Kidney (tissue), 14 donors: Measurements from ENCODE around the gene C19orf25. TPM values are rescaled to one million over a fixed set of nuclear protein-coding genes. Genes with fewer than 3 reads are reported as not detected.

Experiments
- DNase-seq, 5 donors: peaks; one replicate each; pipeline ENCODE4 v3.0.0-alpha.2; 2013 to 2020
- FAIRE-seq: peaks from 2 replicates; lab custom pipeline; 2012; peaks lifted over from hg19 to GRCh38; lab: Jason Lieb, UNC
- H3K27ac ChIP-seq, 2 donors: one replicate each; pipeline ENCODE4 v1.7.0; 2013; ENCODE audit warnings: low read depth in 2 of 2, low read length in 2 of 2, inconsistent platforms in 1 of 2
- H3K27me3 ChIP-seq: one replicate; pipeline ENCODE4 v1.7.1; 2013; ENCODE audit warnings: low read length, inconsistent platforms; ENCODE audit not compliant: control insufficient read depth, insufficient read depth
- H3K36me3 ChIP-seq, 3 donors: one replicate each; pipeline versions ENCODE4 v1.7.0 to v1.7.1; 2013; ENCODE audit warnings: low read length in 3 of 3, control low read depth in 1 of 3, inconsistent platforms in 1 of 3; ENCODE audit not compliant: insufficient read depth in 3 of 3, control insufficient read depth in 2 of 3
- H3K4me1 ChIP-seq, 3 donors: one replicate each; pipeline versions ENCODE4 v1.7.0 to v1.7.1; 2013; ENCODE audit warnings: low read length in 3 of 3, inconsistent platforms in 1 of 3, low read depth in 1 of 3; ENCODE audit not compliant: control insufficient read depth in 2 of 3, insufficient read depth in 2 of 3
- H3K4me3 ChIP-seq, 3 donors: one replicate each; pipeline versions ENCODE4 v1.7.0 to v1.8.1; 2013; ENCODE audit warnings: low read length in 3 of 3, control low read depth in 1 of 3, inconsistent platforms in 1 of 3
- H3K9ac ChIP-seq, 3 donors: one replicate each; pipeline versions ENCODE4 v1.7.0 to v1.7.1; 2013; ENCODE audit warnings: low read length in 3 of 3, control low read depth in 1 of 3, inconsistent platforms in 1 of 3
- H3K9me3 ChIP-seq, 3 donors: one replicate each; pipeline versions ENCODE4 v1.7.0 to v1.7.1; 2013; ENCODE audit warnings: low read length in 3 of 3, control low read depth in 1 of 3, inconsistent platforms in 1 of 3; ENCODE audit not compliant: control insufficient read depth in 2 of 3, insufficient read depth in 1 of 3
- intact Hi-C: fragments of 100-400 bp; cut with DNase I; formaldehyde crosslinking; loops from one replicate; pipeline ENCODE4 v1.11.1; 2022
- polyA plus RNA-seq: library from polyadenylated mRNA; stranded (reverse); fragments of 350-450 nt; fragmentation: Illumina TruSeq; extraction: RNeasy Lipid Tissue Mini Kit (QIAGEN cat#74804); gene quantifications from one replicate; pipeline ENCODE4 v1.2.3, GENCODE V29; 2014; ENCODE audit warnings: low read depth, low replicate concordance; ENCODE audit not compliant: insufficient read depth
- total RNA-seq: library from RNA; stranded (reverse); fragmentation: NEBNext Ultra II Directional; extraction: Animal tissue kit (Norgen Biotek cat#: 25700); gene quantifications from one replicate; pipeline ENCODE4 v1.2.1, GENCODE V29; 2021
- TF ChIP-seq, protein P1 (sequence below): IDR thresholded peaks from 3 replicates; pipeline ENCODE4 v1.5.1; 2012; ENCODE audit warnings: mild to moderate bottlenecking, moderate library complexity, borderline replicate concordance; ENCODE audit not compliant: insufficient read depth; ENCODE audit errors: extremely low read depth
- donor health status: control.
- donor health status: control.
- donor health status: control.
- donor health status: control.
- donor health status: control.
- donor health status: DM: yes; HTN: yes; CAD: no.
- donor health status: Normal renal cell carcinoma (clear cell type).

Gene C19orf25
- total and polyA plus RNA-seq, 2 donors from 2014 or later: 32.5 to 50.9 TPM

DNA sequence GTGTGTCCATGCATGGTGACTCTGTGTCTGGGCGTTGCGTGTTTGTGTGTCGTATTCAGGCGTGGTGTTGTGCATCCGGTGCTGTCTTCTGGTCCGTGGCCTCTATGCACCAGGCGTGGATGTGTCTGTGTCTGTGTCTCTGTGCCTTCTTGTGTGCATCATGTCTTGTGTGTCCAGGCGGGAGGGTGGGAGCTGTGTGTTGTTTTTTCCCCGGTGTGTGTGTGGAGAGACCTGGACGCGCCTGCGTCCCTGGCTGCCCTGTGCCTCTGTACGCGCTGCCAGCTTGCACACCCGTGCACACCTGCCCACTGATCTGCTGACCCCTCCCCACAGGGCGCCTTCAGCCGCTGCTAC, 45.9 kb upstream of the C19orf25 start:
- Histone ChIP-seq H3K9me3 (peaks cover 0 to 2% (median 0%) of the 10 kb centered on the region in 3 donors), H3K36me3 (no peaks in the 10 kb centered on the region), H3K4me1 (peaks cover 0 to 4% (median 0%) of the 10 kb centered on the region in 3 donors), H3K9ac (no peak overlapping the region), H3K27ac (no peak overlapping the region), H3K4me3 (no peak overlapping the region), H3K27me3 (peaks cover 9% of the 10 kb centered on the region)
- intact Hi-C loops: no loop called here
- DNase-seq: no peak
- FAIRE-seq: no peak
- TF ChIP-seq, protein P1, sequence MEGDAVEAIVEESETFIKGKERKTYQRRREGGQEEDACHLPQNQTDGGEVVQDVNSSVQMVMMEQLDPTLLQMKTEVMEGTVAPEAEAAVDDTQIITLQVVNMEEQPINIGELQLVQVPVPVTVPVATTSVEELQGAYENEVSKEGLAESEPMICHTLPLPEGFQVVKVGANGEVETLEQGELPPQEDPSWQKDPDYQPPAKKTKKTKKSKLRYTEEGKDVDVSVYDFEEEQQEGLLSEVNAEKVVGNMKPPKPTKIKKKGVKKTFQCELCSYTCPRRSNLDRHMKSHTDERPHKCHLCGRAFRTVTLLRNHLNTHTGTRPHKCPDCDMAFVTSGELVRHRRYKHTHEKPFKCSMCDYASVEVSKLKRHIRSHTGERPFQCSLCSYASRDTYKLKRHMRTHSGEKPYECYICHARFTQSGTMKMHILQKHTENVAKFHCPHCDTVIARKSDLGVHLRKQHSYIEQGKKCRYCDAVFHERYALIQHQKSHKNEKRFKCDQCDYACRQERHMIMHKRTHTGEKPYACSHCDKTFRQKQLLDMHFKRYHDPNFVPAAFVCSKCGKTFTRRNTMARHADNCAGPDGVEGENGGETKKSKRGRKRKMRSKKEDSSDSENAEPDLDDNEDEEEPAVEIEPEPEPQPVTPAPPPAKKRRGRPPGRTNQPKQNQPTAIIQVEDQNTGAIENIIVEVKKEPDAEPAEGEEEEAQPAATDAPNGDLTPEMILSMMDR: no peak

DNA sequence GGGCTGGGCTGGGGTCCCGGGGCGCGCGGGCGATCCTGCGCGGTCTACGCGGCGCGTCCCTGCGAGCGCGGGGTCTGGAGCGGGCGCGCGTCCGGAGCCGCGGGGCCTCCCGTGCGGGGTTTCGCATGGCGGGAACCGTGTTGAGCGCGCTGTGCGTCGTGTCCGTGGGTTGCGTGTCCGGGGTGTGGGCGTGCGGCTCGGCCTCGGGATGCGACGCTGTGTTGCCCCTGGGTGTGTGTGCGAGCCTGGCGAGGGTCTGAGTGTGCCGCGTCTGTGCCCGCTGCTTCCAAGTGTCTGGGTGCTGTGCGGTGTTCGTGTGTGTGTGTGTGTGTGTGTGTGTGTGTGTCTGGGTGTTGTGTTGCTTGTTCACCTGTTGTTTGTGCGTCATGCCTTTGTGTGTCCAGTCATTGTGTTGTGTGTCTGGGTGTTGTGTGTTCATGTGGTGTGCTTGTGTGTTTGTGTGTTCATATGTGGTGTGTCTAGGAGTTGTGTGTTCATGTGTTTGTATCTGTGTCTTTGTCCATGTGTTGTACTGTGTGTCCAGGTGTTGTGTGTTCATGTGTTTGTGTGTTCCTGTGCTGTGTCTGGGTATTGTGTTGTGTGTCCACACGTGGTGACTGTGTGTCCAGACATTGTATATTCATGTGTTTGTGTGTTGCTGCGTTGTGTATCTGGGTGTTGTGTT, 45.4 kb upstream of the C19orf25 start:
- TF ChIP-seq, protein P1: no peak
- no peak for FAIRE-seq
- intact Hi-C loops: no loop called here

DNA sequence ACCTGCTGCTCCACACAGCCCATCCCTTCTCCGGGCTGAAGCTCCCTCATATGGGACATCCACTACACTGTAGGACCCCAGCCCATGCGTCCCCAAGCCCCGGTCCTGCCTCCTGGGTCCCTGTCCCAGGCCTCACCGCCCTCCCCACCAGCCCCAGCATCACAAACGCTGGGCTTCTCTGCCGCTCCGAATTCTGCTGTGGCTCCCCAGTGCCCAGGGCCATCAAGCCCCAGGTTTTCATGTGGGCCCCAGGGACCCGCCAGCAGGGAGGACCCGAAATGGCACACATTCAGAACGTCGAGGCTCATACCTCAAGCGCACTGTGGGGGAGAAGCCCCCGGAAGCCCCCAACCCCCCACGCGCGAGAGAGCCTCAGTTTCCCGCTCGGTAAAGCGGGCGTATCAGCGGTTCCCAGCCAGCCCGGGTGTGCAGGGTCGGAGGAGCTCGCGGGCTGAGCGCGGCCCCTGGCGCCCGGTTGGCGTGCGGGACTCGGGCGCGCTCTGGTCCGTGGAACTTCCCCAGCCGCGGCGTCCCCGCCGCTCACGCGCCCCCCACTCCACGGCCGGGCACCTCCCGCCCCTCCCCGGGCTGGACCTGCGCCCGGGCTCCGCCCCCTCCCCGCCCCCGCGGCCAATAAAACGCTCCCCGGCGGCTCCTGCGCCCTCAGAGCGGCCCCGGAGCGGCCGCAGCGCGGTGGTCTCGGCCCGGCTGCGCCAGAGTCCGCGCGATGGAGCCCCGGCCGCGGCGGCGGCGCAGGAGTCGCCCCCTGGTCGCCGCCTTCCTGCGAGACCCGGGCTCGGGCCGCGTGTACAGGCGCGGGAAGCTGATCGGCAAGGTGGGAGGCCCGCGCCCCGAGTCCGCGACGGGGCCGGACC, 44.6 kb upstream of the C19orf25 start, which contains the start of gene PLK5:
TSS of gene PLK5 (plus strand) at position 666 of the 875 bp plus-strand sequence. CDS start 2,920 bp downstream, outside the sequence.
- FAIRE-seq: no peak
- peak in 1 of 5 donors; percentile 42 for DNase-seq
- Histone ChIP-seq H3K4me3 (no peak within 1 kb of the TSS), H3K9me3 (peaks cover 0 to 2% (median 0%) of the 10 kb centered on the region in 3 donors), H3K4me1 (peaks cover 0 to 4% (median 0%) of the 10 kb centered on the region in 3 donors), H3K9ac (no peak within 1 kb of the TSS), H3K27me3 (peaks cover 9% of the 10 kb centered on the region), H3K27ac (no peak within 1 kb of the TSS), H3K36me3 (no peaks in the 10 kb centered on the region)
- TF ChIP-seq, protein P1: no peak
- intact Hi-C loops: no loop called here

More for the DNA sequence above, 45.4 kb upstream of the C19orf25 start:
- Histone ChIP-seq H3K9ac (no peak overlapping the region), H3K27me3 (peaks cover 9% of the 10 kb centered on the region), H3K4me3 (no peak overlapping the region), H3K36me3 (no peaks in the 10 kb centered on the region), H3K4me1 (peaks cover 0 to 4% (median 0%) of the 10 kb centered on the region in 3 donors), H3K27ac (no peak overlapping the region), H3K9me3 (peaks cover 0 to 2% (median 0%) of the 10 kb centered on the region in 3 donors)
- DNase-seq: no peak
